NCI-H2029 (cell line): ENCODE results near the gene CASKIN2.

Experiments
- DNase-seq: peaks from one replicate; lab custom pipeline; 2025; lab: John Stamatoyannopoulos, UW

The CASKIN2 gene

GRCh38 chr17:75518983-75519537, 3.7 kb upstream of the CASKIN2 start:
- no peak for DNase-seq

- no peak for DNase-seq
These were observed 2.9 kb upstream of the CASKIN2 start for GRCh38 chr17:75518201-75518600.

- DNase-seq: no peak
These were observed 2.0 kb upstream of the CASKIN2 start for GRCh38 chr17:75517297-75517865.

DNA sequence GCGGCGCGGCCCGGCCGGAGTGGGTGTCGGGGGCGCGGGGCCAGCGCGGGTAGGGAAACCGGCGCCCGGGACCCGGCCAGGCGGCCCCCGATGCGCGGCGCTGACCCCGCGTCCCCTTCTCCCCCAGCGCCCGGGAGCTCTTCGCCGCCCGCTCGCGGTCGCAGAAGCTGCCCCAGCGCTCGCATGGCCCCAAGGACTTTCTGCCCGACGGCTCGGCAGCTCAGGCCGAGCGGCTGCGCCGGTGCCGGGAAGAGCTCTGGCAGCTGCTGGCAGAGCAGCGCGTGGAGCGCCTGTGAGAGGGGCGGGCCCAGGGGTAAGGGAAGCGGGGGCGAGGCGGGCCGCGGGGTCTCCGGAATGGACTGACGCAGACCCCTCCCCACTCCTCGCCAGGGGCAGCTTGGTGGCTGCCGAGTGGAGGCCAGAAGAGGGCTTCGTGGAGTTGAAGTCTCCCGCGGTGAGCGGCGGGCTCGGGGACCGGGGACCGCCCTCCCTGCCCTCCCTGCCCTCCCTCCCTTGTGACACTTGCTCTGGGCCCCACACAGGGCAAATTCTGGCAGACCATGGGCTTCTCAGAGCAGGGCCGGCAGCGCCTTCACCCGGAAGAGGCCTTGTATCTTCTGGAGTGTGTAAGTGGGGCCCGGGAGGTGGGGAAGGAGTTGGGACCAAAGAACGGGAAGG, 1.4 kb upstream of the CASKIN2 start:
- no peak for DNase-seq

DNA sequence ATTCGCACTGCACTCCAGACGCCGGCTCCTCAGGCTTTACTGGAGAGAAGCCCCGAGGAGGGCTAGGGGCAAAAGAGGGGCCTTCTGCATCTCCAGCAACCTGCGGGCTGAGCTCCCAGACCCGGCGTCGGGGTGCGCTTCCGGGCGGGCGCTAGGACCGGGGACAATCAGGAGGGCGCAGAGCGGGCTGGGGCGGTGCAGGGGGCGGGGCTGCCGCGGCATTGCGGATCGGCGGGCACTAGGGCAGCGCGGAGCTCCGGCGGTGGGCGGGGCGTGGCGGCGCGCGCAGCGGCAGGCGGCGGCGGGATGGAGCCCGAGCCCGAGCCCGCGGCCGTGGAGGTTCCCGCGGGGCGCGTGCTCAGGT, 900 bp upstream of the CASKIN2 start, which contains the start of gene TSEN54:
Gene TSEN54, plus strand, starts transcription at position 274 of the 364 bp plus-strand sequence. Its CDS starts 33 bp downstream, at position 307.
- DNase-seq: peak; percentile 79

DNA sequence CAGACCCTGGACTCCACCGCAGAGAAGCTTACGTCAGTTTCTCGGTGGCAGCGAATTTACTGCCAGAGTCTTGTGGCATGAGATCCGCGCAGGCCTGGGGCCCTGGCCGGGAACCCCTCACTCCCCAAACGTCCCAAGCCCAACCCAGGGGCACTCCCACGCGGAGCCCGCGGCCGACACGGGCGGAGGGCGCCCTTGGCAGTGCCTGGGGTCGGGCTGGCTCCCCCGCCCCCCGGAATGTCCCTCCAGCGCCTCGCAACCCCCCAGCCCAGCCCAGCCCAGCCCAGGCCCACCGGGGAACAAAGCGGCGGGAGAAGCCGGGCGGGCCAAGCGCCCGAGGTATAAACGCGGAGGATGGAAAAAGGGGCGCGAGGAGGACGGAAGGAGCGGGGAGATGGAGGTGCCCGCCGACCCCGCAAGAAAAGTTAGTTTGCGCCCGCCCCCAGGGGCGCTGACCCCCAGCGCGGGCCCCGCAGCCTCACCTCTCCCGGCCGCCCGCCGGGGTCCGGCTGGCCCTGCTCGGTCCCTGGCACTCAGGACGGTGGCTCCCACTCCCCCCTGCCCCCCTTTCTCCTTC, 330 bp downstream of the CASKIN2 start:
- DNase-seq: no peak

DNA sequence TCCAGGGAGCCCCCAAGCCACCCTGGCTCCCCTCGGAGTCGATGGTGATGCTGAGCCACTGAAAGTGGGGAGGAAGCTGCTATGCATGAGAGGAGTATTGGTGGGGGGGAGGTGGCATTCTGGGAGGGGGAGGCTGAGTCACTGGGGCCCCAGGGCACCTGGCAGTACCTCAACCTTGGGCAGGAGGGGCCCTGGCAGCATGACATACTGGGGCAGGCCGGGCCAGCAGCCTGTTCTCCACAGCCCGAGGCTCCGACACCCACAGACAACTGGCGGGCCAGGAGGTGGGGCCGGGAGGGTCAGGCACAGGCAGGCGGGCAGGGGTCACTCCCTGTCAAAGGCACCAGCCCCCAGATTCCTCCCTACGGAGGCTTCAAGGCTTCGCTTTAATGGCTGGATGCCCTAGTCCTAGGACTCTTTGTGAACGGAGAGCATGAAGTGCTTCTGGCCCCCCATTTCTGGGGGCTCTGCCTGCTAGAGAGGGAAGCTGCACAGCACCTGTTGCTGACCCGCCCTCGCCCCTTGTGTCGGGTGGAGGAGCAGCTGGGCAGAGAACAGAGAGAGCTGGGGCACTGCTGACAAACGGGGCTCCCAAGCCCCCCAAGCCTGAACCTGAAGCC, 928 bp downstream of the CASKIN2 start:
- no peak for DNase-seq

GRCh38 chr17:75513641-75514000, 1.7 kb downstream of the CASKIN2 start:
- DNase-seq: no peak

GRCh38 chr17:75512926-75513640, 2.3 kb downstream of the CASKIN2 start:
- DNase-seq: no peak

DNA sequence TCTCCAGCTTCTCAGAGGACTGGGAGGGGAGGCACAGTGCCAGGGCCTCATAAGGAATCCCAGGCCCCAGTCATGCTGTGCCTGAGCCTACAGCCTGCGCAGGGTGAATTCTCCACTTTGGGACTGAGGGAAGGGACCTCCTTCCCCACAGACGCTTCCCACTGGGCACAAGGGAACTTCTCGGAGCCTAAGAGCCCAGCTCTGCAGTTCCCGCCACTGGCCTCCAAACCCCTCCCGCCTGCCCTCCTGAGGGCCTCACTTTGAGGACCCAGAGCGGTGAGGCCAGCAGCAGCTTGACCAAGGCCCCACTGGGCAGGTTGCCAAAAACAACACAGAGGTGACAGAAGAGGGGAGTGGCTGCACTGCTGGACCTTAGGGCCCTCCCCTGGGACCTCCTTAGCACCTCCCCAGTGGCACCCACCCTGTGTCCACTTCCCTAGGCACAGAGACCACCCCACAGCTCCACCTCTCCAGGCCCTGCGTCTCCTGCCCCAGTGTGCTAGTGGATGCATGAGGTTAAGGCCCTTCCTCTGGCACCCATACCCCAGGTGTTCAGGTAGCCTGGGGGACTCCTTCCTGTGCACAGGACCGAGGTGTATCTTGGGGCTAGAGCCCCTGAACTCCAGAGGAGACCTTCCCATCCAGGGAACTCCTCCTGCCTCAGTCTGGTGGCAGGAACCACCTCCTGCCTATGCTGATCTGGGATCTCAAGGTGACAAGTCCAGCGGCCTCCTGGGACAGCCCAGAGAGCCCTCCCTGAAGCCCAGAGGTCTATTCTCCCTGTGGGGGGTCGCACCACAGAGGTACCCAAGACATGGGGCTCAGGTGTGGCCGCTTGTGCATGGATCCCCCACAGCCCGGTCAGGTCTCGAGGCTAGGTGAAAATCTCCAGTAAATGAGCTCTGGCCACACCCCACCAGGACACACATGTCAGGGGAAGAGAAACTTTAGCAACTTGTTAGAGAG, 3.4 kb downstream of the CASKIN2 start:
- no peak for DNase-seq

DNA sequence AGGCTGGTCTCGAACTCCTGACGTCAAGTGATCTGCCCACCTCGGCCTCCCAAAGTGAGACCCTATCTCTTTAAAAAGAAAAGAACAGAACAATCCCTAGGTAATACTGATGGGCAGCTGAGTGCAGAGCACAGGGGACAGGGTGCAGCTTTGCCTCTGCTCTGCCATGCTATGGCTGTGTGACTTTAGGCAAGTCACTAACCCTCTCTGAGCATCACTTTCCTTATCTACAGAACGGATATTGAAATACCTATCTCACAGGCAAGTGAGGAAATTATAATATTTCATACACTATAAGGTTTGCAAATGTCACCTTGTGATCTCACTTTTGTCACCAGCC, 4.1 kb downstream of the CASKIN2 start:
- DNase-seq: no peak

- DNase-seq: no peak
These were observed 5.6 kb downstream of the CASKIN2 start for GRCh38 chr17:75509528-75510258.

DNA sequence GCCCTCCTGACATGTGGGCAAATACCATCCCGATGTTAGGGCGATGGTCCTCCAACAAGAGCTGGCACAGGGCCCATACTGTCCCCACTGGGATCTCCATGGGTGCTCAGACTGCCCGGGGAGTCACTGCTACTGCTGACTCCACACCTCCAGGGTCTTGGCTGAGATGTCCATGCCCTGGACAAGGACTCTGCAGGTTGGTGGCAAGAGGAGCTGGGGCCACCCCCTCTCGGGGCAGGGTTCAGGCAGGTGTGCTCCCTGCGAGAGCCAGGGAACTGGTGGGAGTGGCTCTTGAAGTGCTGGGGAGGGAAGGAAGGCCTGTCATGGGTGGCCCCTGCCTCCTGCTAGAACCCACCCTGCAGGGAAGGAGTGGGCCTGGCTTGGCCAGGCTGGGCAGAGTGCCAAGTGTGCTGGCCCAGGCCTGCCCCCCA, 6.4 kb downstream of the CASKIN2 start:
- DNase-seq: no peak

- DNase-seq: no peak
These were observed 7.3 kb downstream of the CASKIN2 start for GRCh38 chr17:75507733-75508719.

DNA sequence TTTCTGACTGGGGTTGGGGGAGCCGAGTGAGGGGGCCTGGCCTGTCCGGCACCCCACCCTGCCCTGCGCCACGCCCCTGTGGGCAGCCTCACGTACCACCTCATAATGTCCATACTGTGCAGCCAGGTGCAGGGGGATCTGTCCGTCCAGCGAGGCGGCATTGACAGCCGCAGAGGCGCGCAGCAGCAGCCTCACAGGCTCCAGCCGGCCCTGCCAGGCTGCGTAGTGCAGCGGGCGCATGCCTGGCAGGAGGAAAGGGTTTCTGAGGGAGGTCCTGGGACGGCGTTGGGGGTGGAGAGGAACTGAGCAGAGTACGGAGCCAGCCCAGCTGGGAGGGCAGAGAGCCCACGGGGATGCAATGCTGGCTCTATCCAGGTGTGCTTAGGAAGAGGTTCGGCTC, 8.4 kb downstream of the CASKIN2 start:
- no peak for DNase-seq

DNA sequence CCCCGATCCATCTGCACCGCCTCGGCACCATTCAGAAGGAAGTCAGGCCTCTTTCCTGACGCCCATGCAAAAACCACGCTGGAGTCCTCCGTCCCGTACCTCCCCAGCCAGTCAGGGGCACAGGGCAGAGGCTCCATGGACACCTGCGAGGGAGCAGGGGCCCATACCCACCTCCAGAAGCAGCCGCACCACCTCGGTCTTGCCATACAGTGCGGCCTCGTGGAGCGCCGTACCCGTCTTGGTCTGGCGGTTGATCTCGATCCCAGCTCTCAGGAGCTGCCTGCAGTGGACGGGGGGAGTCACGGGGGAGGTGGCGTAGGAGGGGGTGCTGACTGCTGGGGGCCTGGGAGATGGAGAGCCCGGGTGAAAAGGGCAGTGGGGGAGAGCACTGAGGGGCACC, 9.2 kb downstream of the CASKIN2 start:
- DNase-seq: no peak

DNA sequence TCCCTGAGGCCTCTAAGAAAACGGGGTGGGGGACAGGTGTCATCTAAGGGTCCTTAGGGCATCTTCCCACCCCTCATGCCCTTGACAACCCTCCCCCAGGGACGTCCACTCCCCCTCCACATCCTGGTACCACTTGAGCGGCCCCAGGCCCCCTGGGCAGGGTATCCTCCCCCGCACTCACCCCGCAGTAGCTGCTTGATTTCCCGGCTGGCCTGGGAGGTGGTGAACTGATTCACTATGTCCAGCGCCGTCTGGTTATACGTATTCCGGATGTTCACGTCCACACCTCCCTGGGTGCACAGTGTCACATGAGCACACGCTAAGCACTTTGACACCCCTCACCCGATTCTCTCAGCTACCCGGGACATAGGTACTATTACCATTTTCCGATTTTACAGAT, 9.7 kb downstream of the CASKIN2 start:
- no peak for DNase-seq

DNA sequence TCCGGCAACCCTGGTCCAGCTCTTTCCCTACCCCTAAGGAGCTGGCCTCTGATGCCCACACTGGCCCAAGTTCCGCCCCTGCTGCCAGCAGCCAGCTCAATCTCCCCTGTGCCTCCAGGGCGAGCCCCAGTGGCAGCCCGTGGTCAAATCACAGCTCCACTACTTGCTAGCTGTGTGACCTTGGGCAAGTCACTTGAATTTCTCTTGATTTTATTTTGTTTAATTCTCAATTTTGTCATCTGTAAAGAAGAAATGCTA, 10.3 kb downstream of the CASKIN2 start:
- DNase-seq: no peak

DNA sequence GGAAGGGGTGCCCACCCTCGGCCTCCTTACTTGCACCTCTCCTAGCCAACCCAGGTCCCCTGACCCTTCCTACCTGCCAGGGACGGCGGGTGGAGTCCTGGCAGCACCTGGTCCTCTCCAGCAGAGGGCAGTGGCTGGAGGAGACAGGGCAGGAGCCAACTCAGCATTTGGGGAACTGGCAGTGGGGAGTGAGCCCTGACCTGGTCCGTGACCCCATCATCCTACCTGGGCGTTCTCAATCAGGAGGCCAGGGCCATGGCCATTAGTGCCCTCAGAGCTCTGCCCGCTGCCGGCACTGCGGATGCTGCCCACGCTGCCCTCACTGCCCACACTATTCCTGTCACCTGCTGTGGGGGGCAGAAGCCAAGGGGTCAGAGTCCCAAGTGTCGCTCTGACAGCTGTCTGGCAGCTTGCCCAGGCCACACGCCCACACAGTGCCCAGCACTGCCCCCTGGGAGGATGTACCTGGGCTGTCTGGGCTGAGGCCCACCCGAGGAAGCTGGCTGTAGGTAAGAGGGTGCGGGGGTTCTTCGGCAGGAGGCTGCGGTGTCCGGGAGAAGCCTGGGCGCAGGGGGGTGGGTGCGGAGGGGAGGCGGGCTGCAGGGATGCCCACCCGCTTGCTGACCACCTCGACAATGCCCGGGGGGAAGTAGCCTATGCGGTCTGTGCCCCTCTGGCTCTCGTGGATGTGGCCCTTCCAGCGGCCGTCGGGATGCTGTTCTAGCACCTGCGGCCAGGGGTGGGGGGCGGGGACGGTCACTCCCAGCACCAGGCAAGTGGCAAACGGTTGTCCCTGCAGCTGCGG, 10.8 kb downstream of the CASKIN2 start:
- no peak for DNase-seq
